HG02588 (cell line): ENCODE measurements around the gene PI16.

ENCODE experiments used
- ATAC-seq: cut with Tn5 transposase; IDR thresholded peaks from one replicate; pipeline ENCODE4 v1.9.1; 2021; ENCODE audit warnings: mild to moderate bottlenecking, moderate library complexity; ENCODE audit not compliant: unreplicated experiment

Gene PI16, protein sequence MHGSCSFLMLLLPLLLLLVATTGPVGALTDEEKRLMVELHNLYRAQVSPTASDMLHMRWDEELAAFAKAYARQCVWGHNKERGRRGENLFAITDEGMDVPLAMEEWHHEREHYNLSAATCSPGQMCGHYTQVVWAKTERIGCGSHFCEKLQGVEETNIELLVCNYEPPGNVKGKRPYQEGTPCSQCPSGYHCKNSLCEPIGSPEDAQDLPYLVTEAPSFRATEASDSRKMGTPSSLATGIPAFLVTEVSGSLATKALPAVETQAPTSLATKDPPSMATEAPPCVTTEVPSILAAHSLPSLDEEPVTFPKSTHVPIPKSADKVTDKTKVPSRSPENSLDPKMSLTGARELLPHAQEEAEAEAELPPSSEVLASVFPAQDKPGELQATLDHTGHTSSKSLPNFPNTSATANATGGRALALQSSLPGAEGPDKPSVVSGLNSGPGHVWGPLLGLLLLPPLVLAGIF

DNA sequence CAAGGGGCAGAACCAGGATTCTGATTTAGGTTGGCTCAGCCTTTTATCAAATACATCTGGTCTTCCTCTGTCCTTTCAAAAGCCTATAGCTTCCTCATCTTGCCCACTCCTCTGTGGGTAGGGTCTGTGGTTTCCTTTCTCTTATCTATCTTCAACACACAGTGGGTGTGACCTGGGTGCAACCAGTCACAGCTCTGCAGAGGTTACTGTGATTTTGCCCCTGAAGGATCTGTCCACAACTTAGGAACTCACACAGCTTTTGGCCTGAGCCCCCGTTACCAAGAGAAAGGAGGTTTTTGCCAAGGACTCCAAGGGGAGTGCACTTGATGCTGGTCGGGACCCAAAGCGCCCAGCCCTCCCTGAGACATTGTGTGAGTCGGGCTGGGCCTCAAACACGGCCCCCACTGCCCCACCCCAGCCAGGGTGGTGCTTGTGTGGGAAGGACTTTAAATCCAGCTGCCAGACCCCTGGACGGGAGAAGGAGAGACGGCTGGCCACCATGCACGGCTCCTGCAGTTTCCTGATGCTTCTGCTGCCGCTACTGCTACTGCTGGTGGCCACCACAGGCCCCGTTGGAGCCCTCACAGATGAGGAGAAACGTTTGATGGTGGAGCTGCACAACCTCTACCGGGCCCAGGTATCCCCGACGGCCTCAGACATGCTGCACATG, at the start of gene PI16:
PI16 (plus strand) TSS at position 477 of the 670 bp plus-strand sequence; CDS start at position 500, 23 bp downstream.
- ATAC-seq = no peak

DNA sequence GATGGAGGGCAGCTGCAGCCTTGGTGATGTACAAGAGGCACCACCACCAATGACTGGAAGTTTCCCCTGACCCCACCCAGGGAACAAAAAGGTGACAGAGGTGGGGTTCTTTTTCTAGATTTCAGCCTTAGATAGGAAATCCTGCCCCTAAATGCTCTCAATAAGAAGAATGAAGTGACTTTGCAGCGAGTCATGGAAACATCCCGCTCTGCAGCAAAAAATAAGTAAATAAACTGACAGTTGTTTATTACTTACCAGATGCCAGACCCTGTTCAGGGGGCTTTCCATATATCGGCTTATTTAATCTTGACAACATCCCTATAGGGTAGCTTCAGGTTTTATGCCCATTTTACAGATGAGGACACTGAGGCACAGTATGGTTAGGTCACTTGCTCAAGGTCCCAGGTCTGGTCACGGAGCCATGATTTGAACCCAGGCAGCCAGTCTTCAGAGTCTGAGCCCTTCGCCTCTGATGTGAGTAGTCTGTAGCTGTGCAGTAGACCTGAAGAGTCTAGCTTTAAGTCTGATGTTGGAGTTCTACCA, 49.6 kb upstream of the PI16 start:
- no peak for ATAC-seq

DNA sequence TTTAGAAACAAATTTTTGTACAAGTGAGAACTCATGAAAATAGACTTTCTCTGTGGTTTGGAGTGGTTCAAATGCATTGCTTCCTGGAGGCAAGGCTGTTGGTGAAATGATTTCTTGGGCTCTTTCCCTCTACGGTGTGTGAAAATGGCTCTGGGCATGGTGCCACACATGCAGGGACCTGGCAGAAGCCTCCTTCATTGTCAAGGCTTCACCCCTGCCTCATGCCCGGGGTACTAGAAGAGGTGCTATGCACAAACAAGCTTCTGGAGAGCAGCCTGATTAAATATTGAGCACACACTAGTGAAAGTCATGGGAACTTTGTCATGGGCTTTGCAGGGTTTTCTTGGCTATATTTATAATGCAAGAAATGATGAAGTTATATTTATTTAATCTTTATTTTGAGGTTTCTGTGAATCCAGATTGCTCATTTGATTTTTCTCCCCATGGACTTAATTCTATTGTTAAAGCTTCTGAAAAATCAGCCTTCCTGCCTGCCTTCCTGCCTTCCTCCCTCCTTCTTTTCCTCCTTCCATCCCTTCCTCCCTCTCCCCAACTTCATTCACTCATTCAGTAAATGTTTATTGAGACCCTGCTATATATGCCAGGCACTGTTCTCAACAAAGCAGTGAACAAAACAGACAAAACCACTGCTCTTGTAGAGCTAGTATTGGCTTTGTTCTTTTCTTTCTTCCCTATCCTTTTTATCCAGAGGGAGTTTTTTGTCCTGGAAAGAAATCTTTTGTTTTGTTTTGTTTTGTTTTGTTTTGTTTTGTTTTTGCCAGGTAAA, 47.8 kb upstream of the PI16 start:
- no peak for ATAC-seq

DNA sequence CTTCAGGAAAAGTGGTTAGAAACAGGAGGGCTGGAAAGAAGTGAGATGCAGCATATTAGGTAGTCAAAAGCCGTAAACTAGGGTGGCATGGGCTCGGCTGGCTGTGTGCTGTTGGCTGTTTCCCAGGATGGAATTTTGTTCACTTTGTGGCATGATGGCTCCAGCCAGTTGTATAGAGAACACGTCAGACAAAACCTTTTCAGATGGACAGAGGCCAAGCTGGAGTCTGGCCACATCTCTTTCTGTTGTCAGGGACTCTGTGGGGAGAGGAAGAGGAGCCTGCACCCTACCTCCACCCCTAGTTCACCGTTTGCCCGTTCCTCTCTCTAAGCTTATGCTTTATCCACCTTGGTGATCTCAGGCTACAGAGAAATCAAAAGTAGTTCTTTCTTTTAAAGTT, 46.8 kb upstream of the PI16 start:
- no peak for ATAC-seq

DNA sequence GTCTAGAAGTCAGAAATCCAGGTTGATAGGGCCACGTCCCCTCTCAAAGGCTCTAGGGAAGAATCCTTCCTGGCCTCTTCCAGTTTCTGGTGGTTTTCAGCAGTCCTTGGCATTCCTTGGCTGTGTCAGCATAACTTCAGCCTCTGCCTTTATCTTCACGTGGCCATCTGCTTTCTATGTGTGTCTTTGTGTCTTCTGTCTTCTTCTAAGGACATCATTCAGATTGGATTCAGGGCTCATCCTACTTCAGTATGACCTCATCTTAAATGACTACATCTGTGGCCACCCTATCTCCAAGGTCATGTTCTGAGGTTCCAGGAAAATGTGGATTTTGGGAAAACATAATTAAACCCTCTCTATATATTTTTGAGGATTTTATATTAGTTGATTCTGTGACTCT, 45.8 kb upstream of the PI16 start:
- no peak for ATAC-seq

DNA sequence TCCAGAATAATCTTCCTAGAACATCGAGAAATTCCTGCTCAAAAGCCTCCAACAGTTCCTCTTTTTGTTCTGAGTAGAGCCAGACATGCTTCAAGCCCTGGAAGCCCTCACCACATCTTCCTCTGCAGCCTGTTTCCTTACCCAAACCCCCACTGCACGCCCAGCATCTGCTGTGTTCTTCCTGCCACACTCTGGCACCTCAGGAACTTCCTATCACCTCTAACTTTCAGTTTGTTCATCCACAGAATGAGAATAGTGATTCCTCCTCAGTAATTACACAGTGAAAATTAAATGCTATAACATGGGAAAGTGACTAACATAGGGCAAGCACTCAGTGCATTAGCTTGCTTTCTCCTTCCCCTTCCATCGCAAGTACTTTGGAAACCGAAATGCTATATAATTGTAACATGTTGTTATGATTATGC, 42.5 kb upstream of the PI16 start:
- no peak for ATAC-seq

DNA sequence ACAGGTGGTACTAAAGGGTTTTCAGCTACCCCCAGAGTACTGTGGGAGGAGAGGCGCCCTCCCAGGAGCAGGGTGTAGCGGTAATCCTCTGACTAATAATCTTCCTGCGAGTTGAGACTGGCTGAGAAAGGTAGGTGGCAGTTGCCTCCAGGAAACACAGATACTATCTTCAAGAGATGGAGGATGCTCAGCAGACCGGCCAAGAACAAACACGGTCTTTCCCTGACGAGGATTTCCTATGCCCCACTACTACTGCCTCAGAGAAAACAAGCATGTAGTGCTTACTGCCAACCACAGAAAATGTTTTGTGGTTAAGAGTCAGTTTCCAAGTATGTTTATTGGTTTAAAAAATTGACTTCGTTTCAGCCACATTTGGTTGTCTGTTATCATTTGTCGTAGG, 42.0 kb upstream of the PI16 start:
- peak; percentile 84 for ATAC-seq

DNA sequence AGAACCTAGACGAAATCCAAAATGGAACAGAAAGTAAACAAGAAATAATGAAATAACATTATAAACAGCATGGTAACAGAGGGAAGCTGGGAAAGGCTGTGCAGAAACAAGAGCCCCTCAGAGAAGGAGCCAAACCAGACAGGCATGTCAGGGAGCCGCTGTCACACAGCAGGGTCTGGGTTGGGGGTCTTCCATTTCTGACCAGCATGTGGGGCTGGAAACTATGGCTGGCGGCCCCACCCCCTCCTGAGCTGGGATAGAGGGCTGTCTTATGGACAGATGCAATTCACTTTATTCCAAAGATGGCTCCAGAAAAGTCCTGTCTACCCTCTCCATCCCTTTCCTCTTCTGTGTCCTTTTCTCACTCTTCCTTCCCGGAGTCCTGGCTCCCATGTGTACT, 41.5 kb upstream of the PI16 start:
- no peak for ATAC-seq

DNA sequence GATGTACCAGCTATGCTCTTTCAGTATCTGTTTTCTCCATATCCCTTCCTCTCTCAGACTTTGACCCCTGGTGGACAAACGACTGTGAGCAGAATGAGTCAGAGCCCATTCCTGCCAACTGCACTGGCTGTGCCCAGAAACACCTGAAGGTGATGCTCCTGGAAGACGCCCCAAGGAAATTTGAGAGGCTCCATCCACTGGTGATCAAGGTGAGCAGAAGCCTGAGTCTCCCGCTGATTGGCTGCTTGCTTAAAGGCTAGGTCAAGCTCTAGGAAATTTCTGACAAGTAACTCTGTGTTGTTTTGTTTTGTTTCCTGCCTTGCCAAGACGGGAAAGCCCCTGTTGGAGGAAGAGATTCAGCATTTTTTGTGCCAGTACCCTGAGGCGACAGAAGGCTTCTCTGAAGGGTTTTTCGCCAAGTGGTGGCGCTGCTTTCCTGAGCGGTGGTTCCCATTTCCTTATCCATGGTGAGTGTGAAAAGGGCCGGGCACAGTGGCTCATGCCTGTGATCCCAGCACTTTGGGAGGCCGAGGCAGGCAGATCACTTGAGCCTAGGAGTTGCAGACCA, 40.2 kb upstream of the PI16 start:
- no peak for ATAC-seq

DNA sequence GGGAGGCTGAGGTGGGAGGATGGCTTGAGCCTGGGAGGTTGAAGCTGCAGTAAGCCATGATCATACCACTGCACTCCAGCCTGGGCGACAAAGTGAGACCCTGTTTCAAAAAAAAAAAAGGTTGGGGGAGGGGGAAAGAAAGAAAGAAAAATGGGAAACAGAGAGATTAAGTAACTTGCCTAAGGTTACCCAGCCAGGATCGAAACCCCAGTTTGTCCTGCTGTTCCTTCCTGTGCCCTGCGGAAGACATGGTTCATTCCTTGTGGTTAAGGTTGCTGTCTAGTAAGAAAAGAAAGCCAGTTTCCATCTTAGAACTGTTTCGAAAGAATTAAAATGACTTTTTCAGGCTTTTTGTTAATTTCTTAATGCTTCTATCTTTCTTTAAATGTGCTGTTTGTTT, 38.9 kb upstream of the PI16 start:
- ATAC-seq = no peak

DNA sequence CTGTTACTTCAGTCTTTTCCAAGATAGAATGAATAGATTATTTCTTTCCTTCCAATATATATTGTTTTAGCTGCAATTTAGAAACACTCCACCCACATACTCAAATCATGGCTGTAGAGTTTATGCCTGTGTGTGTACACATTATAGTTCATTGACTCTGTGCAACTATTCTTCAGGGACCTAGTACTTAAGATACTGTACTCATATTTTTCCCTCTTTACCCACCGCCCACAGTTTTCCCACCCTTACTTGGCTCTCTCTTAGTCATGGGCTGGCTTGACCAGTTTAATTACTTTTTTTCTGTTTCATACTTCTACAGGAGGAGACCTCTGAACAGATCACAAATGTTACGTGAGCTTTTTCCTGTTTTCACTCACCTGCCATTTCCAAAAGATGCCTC, 38.4 kb upstream of the PI16 start:
- ATAC-seq = no peak

DNA sequence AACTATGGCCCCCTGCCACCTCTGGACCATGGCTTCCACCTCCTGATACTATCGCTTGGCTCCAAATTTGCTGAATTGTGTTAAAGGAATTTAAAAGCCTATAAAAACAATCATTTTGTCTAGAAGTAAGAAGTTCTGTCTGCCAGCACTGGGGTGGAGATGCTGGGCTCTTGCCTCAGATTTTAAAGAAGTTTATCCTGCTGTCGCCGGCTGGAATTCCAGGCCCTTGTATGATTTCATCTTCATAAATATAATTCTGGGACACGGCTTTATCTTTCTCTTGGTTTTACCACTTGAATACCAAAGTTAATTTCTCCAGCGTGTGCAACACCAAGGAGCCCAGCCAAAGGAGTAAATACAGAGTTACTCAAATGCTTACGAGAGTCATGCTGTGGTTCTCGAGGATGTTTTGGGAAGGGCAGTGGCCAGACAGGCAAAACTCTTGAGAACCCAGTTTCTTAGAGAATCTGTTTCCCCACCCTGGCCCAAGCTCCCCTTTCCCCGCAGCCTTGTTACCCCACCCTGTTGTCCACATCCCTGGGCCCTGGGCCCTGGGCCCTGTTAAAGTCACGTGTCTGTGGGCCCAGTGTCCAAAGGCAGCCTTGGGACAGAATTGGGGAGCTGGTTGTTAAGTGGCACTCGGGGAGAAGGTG, 36.9 kb upstream of the PI16 start:
- ATAC-seq = no peak

DNA sequence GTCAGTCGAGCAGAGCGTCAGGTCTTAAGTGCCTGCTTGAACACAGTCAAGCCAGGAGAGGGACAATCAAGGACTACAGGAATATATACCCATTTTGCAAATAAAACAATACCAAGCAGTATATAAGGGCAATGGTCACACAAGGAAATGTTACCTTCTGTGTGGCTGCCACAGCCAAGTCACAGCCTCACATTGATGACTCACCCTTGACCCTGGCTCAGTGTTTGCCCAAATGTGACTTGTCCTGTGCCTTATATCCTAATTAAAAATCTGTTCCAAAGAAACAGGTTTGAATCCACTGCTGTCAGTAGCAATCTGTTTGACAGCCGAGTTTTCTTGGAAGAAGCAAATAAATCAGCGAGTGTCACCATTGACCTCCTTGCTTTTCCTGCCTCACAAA, 34.5 kb upstream of the PI16 start:
- ATAC-seq = no peak

DNA sequence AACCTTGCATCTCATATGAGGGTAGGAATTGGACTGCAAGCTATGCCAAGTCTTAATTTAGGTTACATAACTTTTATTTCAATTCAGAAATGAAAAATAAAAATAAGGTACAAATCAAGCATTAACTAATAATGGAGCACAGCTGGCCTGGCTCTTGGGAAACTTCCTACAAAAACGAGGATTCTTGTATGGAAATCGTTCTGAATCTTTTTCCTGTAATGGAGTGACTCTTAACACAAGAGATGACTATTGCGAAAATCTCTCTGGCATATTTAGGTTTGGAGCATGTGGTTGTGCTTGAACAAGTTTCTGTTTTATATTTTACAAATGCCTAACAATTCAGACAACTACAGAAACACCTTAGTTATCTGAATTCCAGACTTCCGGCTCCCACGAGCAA, 34.0 kb upstream of the PI16 start:
- ATAC-seq = no peak

DNA sequence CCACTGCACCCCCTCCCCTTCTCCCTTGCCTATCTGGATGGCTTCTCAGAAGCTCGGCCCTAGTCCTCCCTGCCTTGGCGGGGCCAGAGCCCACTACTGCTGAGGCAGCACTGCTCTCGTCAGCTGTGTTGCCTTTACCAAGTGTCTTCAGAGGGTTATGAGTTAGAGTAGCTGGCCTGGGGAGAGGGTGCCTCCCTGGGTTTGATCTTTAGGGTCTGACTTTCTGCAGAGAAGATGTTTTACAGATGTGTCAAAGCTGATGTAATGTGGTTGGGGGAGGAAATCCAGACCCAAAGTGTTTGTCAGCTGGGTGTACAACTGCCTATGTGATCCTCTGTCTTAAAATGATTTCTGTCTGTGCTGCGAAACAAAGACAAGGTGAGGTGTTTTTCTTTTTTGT, 30.4 kb upstream of the PI16 start:
- ATAC-seq = no peak

DNA sequence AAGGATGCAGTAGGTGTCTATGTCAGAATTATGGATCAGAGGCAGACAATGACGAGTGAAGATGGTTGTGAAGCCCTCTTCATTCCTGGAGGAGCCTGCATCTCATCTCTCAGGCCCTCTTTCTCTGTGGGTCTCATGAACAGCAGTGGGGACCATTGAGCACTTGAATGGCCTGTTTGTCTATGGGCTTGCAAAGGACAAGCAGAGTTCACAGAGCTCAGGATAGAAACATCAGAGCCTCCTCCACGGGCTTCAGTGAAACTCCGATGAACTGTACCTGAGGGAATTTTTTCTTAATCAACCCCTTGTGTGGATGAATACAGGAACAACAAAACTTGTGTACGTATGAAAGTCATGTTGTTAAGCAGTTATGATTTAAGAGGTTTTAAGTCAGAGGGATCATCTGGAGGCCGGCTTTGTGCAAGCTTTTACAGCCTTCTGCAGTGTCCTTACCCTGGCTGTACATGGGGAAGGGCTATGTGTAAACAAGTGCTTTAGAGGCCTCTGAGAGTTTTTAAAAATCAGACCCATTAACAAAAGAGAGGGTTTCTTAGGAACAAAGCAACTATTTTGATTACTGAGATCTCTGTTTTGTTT, 29.7 kb upstream of the PI16 start:
- no peak for ATAC-seq

DNA sequence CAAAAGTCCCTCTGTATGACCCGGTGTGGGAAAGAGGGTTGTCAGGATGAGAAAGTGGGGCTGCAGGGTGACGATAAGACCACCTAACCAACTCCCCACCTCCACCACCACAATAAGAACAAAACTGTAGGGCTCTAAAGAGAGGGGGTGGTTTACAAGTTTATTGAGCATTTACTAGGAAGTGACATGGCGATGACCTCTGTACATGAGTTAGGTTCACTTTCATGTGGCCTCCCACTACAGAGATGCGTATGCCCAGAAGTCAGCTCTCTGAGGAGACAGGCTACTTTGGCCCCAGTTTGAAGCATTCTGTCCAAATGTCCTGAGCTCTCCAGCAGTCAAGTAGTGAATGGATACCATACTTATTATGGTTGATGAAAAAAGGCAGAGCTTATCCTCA, 28.7 kb upstream of the PI16 start:
- no peak for ATAC-seq

DNA sequence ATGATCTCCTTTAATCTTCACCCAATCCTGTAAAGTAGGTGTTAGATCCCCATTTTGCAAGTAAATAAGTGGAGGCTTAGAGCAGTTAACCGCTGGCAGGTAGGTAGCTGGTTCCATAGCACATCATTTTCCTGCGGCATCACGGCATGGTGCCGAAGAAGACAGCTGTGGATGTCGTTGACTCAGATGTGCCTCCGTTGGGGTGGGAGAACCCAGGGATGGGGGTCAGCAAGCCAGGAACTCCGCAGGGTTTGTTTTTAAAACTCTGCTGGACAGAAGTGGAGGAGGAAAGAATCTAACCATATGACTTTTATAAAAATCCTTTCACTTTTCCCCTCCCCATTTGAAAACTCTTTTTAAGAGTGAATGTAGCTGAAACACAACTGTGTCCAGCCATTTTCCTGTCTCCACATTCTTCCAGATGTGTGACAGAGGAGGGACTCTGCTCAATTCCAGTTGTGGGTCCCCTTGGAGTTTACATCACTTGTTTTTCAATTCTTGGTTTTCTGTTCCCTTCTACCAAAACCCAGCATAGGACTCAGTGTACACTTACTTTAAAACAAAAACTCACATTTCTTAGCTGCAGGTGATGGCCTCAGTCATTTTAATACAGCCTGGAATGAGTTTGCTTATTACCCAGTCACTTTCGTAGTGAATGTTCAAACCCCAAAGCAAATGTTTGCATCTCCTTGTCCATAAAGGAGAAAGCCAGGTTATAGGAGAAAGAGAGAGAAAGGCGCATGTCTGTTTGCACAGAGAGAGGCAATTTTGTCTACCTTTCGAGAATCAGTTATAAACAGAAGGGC, 27.6 kb upstream of the PI16 start:
- no peak for ATAC-seq
